Measurements from ENCODE around the gene TRIM44.

DNA sequence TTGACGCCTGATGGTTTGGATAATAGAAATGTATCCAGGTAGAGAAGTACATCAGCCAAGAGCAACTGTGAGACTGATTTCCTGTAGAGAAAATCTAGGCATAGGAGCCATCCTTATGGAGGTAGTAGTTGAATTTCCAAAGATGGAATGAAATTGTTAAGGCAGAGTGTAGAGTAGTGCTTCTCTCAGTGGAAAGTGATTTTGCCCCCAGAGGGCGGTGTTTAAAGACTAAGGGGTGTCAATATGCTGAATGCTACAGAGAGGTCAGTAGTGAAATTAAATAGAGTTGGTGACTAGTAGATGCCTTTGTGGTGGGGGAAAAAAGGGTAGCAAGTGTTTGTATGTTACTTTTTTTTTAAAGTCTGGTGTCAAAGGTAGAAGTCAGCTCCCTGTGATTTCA is 54.5 kb downstream of the TRIM44 start:
- 0 out of 2 replicates have a peak, but pooled peaks have one; percentile 5 for TF ChIP-seq CTCF (IDR thresholded peaks at IDR 0.05)
- TF ChIP-seq ZFX (IDR thresholded peaks at IDR 0.05; ENCODE audit: borderline replicate concordance), result no peak
